Muscle layer of colon (tissue), 2 donors: ENCODE data around the gene MRGPRG.

Experiments used
- H3K27ac ChIP-seq: one replicate; pipeline ENCODE4 v1.7.0; 2013; ENCODE audit warnings: low read depth, mild to moderate bottlenecking, low read length, moderate library complexity
- H3K27me3 ChIP-seq, 2 donors: one replicate each; pipeline ENCODE4 v1.7.0; 2013; ENCODE audit warnings: low read length in 2 of 2, mild to moderate bottlenecking in 2 of 2; ENCODE audit not compliant: insufficient read depth in 2 of 2, control insufficient read depth in 1 of 2
- H3K36me3 ChIP-seq: one replicate; pipeline ENCODE4 v1.7.0; 2013; ENCODE audit warnings: mild to moderate bottlenecking, low read length; ENCODE audit not compliant: insufficient read depth
- H3K4me1 ChIP-seq: one replicate; pipeline ENCODE4 v1.7.0; 2013; ENCODE audit warnings: mild to moderate bottlenecking, low read length; ENCODE audit not compliant: insufficient read depth
- H3K4me3 ChIP-seq, 2 donors: one replicate each; pipeline ENCODE4 v1.7.0; 2013; ENCODE audit warnings: low read length in 2 of 2, low read depth in 1 of 2, mild to moderate bottlenecking in 1 of 2, moderate library complexity in 1 of 2
- H3K9ac ChIP-seq: one replicate; pipeline ENCODE4 v1.7.0; 2013; ENCODE audit warnings: low read length
- H3K9me3 ChIP-seq: one replicate; pipeline ENCODE4 v1.7.0; 2013; ENCODE audit warnings: mild to moderate bottlenecking, low read length
- donor health status: abdominal sarcoma.
- donor health status: Adenocarcinoma of cecum.

Gene MRGPRG

DNA sequence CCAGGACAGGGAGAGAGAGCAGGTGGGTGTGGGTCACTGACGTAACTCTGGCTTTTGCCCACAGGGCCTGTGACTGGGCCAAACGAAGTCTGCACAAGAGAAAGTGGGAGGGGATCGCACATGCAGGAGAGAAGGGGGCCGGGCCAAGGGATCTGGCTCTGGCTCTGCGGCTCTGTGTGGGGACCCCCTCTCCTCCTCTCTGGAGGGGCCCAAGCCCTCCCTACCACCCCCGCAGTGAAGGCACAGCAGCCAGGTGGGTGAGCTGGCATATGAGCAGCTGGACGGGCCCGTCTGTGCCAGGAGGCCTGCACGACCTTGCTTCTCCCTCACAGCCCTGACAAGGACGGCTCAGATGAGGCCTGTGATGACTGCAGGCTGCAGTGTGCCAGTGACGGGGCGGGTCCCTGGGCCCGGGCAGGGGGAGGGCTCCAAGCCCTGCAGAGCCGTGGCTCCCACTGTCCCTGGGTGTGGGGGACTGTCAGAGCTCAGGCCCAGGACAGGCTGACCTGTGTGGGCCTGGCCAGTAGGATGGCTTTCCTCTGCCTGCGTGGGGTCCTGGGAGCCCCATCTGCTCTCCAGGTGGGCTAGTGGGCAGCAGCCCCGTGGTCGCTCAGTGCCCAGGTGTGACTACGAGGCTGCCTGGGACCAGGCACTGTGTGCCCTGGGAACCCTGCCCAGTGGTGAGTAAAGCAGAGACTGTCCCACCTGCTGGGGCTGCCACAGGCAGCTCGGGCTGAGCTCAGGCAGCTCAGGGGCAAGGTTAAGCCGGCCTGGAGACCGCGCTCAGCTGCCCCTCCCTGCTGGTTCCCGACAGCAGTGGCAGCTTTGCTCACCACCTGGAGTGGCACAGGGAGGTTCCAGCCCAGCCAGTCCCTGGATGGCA, 22.2 kb downstream of the MRGPRG start:
- Histone ChIP-seq H3K4me3 (no peak overlapping the region), H3K4me1 (no peaks in the 10 kb centered on the region), H3K27me3 (peaks cover 0 to 21% of the 10 kb centered on the region in 2 donors), H3K9me3 (no peaks in the 10 kb centered on the region), H3K9ac (no peak overlapping the region), H3K27ac (no peak overlapping the region), H3K36me3 (no peaks in the 10 kb centered on the region)

- H3K9ac ChIP-seq, result no peak overlapping the region
- no peaks in the 10 kb centered on the region for H3K4me1 ChIP-seq
- H3K4me3 ChIP-seq, result no peak overlapping the region
- no peaks in the 10 kb centered on the region for H3K36me3 ChIP-seq
- H3K27me3 ChIP-seq, result peaks cover 0 to 12% of the 10 kb centered on the region in 2 donors
- H3K9me3 ChIP-seq, result no peaks in the 10 kb centered on the region
- H3K27ac ChIP-seq, result no peak overlapping the region
These were observed 23.1 kb downstream of the MRGPRG start for GRCh38 chr11:3195251-3196160.

DNA sequence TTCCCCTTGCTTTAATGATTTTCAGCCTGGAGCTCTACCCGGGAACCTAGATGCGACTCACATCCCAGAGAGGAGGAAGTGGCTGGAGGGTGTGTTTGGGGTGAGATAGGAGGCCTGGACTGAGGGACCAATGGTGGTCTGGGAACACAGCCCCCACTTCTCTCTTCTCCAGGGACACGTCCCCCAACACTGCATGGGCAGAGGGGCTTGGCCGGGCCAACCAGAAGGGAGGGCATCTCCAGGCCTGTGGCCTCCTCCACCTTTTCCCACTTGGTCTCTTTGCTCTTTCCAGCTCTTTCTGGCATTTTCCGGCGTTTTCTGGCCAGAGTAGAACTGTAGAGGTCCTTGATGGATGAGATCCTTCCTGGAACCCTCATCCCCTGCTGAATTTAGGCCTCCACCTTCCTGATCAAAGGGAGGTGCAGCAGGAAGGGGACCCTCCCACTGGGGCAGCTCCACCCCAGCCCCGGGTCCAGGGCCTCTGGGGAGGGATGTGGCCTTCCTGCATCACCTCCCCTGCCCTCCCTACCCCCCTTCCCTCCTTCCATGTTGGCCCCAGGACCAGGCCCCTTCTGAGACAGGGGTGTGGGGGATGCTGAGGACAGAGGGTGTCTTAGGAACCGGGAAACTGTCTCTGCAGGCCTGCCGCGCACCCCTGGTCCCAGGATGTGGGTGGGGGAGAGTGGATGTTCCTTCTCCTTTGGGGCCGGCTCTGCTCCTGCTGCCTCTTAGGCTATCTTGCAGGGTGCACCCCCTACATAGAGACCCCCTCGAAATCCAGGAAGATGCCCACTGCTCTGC, 24.4 kb downstream of the MRGPRG start:
- no peak overlapping the region for H3K4me3 ChIP-seq
- H3K9me3 ChIP-seq, result no peaks in the 10 kb centered on the region
- no peaks in the 10 kb centered on the region for H3K36me3 ChIP-seq
- no peak overlapping the region for H3K27ac ChIP-seq
- peaks cover 0 to 10% of the 10 kb centered on the region in 2 donors for H3K27me3 ChIP-seq
- no peaks in the 10 kb centered on the region for H3K4me1 ChIP-seq
- no peak overlapping the region for H3K9ac ChIP-seq

- Histone ChIP-seq H3K27me3 (peaks cover 0 to 10% of the 10 kb centered on the region in 2 donors), H3K27ac (no peak overlapping the region), H3K9me3 (no peaks in the 10 kb centered on the region), H3K9ac (no peak overlapping the region), H3K4me1 (no peaks in the 10 kb centered on the region), H3K4me3 (no peak overlapping the region), H3K36me3 (no peaks in the 10 kb centered on the region)
These were observed 25.1 kb downstream of the MRGPRG start for GRCh38 chr11:3193373-3194015.

GRCh38 chr11:3192511-3193372, 25.9 kb downstream of the MRGPRG start:
- Histone ChIP-seq H3K27me3 (peaks cover 0 to 10% of the 10 kb centered on the region in 2 donors), H3K36me3 (no peaks in the 10 kb centered on the region), H3K9me3 (no peaks in the 10 kb centered on the region), H3K4me3 (no peak overlapping the region), H3K9ac (no peak overlapping the region), H3K4me1 (no peaks in the 10 kb centered on the region), H3K27ac (no peak overlapping the region)

- no peaks in the 10 kb centered on the region for H3K4me1 ChIP-seq
- H3K4me3 ChIP-seq, result no peak overlapping the region
- H3K9ac ChIP-seq, result no peak overlapping the region
- H3K36me3 ChIP-seq, result no peaks in the 10 kb centered on the region
- H3K27ac ChIP-seq, result no peak overlapping the region
- H3K9me3 ChIP-seq, result no peaks in the 10 kb centered on the region
- peaks cover 0 to 6% of the 10 kb centered on the region in 2 donors for H3K27me3 ChIP-seq
These were observed 26.9 kb downstream of the MRGPRG start for GRCh38 chr11:3191586-3192324.

DNA sequence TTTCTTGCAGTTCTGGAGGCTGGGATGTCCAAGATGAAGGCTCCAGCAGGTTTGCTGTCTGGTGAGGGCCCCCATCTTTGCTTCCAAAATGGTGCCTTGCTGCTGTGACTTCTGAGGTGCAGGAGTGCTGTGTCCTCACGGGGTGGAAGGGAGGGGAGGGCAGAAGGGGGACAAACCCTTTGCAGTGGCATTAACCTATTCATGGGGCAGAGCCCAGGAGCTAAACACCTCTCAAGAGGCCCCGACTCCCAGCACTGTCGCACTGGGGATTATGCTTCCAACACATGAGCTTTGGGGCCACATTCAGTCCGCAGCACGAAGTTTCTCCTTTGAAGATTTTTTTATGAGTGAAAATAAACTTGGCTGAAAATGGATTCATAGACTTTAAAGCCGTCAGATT, 28.0 kb downstream of the MRGPRG start:
- Histone ChIP-seq H3K4me1 (no peaks in the 10 kb centered on the region), H3K27me3 (no peaks in the 10 kb centered on the region), H3K4me3 (no peak overlapping the region), H3K9ac (no peak overlapping the region), H3K36me3 (no peaks in the 10 kb centered on the region), H3K9me3 (no peaks in the 10 kb centered on the region), H3K27ac (no peak overlapping the region)

DNA sequence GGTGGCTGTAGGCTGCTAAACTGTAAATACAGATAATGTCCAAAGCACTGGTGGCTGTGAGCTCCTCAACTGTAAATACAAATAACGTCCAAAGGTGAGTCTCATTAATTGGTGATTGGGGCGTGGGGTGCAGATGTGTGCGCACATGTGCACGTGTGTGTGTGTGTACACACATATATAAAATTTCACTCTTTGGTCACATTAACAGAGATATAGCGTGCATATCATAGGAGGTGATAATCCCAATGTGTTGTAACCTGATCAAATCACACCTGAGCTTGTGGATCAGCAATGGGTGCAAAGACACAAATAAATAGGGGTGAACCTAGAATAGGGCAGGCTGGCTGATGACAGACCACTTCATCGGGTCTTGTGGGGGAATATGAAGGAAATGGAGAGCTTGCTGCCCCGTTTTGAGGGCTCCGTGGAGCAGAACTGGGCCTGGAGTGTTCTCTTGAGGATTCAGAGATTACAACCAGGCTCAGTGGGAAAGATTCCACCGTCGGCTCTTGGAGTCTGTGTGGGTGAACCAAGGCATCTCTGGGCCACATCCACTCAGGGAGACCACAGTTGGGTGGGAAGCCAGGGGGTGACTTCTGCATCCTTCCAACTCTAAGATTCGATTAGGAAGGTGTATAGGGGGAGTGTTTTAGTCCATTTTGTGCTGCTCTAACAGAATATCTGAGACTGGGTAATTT, 28.6 kb downstream of the MRGPRG start:
- no peaks in the 10 kb centered on the region for H3K27me3 ChIP-seq
- no peaks in the 10 kb centered on the region for H3K4me1 ChIP-seq
- no peak overlapping the region for H3K27ac ChIP-seq
- H3K4me3 ChIP-seq, result no peak overlapping the region
- H3K9me3 ChIP-seq, result no peaks in the 10 kb centered on the region
- no peaks in the 10 kb centered on the region for H3K36me3 ChIP-seq
- H3K9ac ChIP-seq, result no peak overlapping the region

DNA sequence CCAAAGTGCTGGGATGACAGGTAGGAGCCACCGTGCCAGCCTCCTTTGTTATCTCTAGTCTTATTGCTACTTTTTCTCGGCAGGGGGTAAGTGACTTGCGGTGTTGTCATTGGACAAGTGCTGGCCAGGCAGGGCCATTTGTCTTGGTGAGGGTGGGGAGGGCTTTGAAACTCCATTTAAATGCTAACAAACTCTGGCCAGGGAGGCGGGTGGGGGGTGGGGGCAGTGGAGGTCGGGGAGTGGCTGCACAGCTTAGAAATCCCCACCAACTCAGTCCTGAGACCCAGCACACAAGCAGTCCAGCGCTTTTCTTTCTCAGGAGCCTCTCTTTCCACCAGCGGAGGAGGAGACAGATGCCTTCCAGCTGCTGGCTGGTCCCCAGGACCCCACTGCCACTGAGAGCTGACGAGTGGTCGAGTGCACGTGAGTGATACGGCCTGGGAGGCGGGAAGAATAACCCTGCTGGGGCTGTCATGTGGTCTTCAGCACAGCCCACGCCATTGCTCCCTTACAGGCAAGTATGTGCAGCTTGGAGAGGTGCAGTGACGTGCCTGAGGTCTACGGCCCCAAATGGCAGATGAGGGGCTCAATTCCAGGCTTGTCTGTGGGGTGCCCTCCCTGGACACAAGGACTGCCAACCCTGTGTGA, 29.3 kb downstream of the MRGPRG start:
- Histone ChIP-seq H3K9ac (no peak overlapping the region), H3K27me3 (no peaks in the 10 kb centered on the region), H3K4me3 (no peak overlapping the region), H3K9me3 (no peaks in the 10 kb centered on the region), H3K4me1 (no peaks in the 10 kb centered on the region), H3K27ac (no peak overlapping the region), H3K36me3 (no peaks in the 10 kb centered on the region)
